Panc1 (cell line): ENCODE results near the gene MED13L. TPM values are rescaled to one million over a fixed set of nuclear protein-coding genes. Genes with fewer than 3 reads are reported as not detected.

ENCODE experiments used
- ATAC-seq: fragments of 200-7000 bp; cut with Tn5 transposase; 2 replicates; pipeline ENCODE4 v1.9.1; 2020; ENCODE audit warnings: mild to moderate bottlenecking, moderate library complexity
- BruUV-seq: library from RNA; stranded (reverse); fragments of 400-500 nt; replicated peaks from 2 replicates; lab custom pipeline; 2021; lab: Mats Ljungman, UMichigan
- CTCF ChIA-PET: fragments of 300-600 bp; sonication (Branson Sonifier 250); formaldehyde crosslinking; loops from one replicate; lab custom pipeline; 2022; ENCODE audit warnings: antibody characterized with exemption; lab: Charles Lee
- POLR2A ChIA-PET: fragments of 300-600 bp; sonication (Branson Sonifier 250); formaldehyde crosslinking; loops from one replicate; lab custom pipeline; 2022; ENCODE audit warnings: antibody characterized with exemption; lab: Charles Lee
- DNase-seq: peaks from one replicate; pipeline ENCODE4 v3.0.0-alpha.2; 2010; ENCODE audit warnings: low read depth, low spot score
- H3K27ac ChIP-seq: 2 replicates; pipeline ENCODE4 v1.5.1; 2011; ENCODE audit warnings: mild to moderate bottlenecking, low read length, inconsistent platforms
- H3K27me3 ChIP-seq: fragments of 200-500 bp; sonication (Bioruptor generic); 2 replicates; pipeline ENCODE4 v1.6.0; 2014; ENCODE audit warnings: low read length, inconsistent platforms; ENCODE audit not compliant: control insufficient read depth, insufficient read depth
- H3K36me3 ChIP-seq: fragments of 200-500 bp; sonication (Bioruptor generic); 2 replicates; pipeline ENCODE4 v1.5.1; 2014; ENCODE audit warnings: inconsistent platforms, mild to moderate bottlenecking, low read length, moderate library complexity; ENCODE audit not compliant: control insufficient read depth, insufficient read depth
- H3K4me1 ChIP-seq: 2 replicates; pipeline ENCODE4 v1.5.1; 2011; ENCODE audit warnings: inconsistent platforms, mild to moderate bottlenecking, low read length, moderate library complexity; ENCODE audit not compliant: control insufficient read depth, insufficient read depth
- H3K4me3 ChIP-seq, 2 experiments: 2 replicates each; pipeline ENCODE4 v1.5.1; 2011 to 2012; ENCODE audit warnings: low read depth in 2 of 2, low read length in 2 of 2, mild to moderate bottlenecking in 2 of 2, inconsistent platforms in 1 of 2, moderate library complexity in 1 of 2
- H3K9me3 ChIP-seq: fragments of 200-500 bp; sonication (Bioruptor generic); 2 replicates; pipeline ENCODE4 v1.5.1; 2014; ENCODE audit warnings: low read depth, mild to moderate bottlenecking, inconsistent platforms, low read length, moderate library complexity; ENCODE audit not compliant: control insufficient read depth, insufficient read depth
- CTCF ChIP-seq: fragments of 450-650 bp; IDR thresholded peaks from 2 replicates; pipeline ENCODE4 v1.5.1; 2017; ENCODE audit warnings: mild to moderate bottlenecking
- POLR2AphosphoS5 ChIP-seq: IDR thresholded peaks from 2 replicates; pipeline ENCODE4 v1.6.1; 2012; ENCODE audit warnings: mild to moderate bottlenecking, low read depth, low read length, moderate library complexity
- REST ChIP-seq, 2 experiments: IDR thresholded peaks; 2 replicates each; pipeline ENCODE4 v1.6.1; 2011 to 2012; ENCODE audit warnings: low read depth in 2 of 2, control low read depth in 1 of 2, low read length in 1 of 2, mild to moderate bottlenecking in 1 of 2, moderate library complexity in 1 of 2; ENCODE audit not compliant: insufficient read depth in 1 of 2
- SIN3A ChIP-seq: IDR thresholded peaks from 2 replicates; pipeline ENCODE4 v1.6.1; 2012; ENCODE audit warnings: low read depth, mild to moderate bottlenecking, low read length, moderate library complexity, borderline replicate concordance; ENCODE audit not compliant: insufficient read depth
- TCF7L2 ChIP-seq: IDR thresholded peaks from 2 replicates; pipeline ENCODE4 v1.6.1; 2011; ENCODE audit warnings: mild to moderate bottlenecking, low read depth, low read length, inconsistent platforms
- in situ Hi-C: cut with HindIII; loops from 2 replicates; pipeline ENCODE4 v1.10.0; 2016; ENCODE audit warnings: low sequenced_read_pairs, low pct_unique_long_range_greater_than_20kb
- intact Hi-C: fragments of 100-400 bp; cut with micrococcal nuclease; formaldehyde crosslinking; loops from one replicate; pipeline ENCODE4 v1.10.0; 2022; ENCODE audit not compliant: unreplicated experiment
- microRNA-seq: library from miRNA; unstranded; fragments of <30 nt; microRNA quantifications from one replicate; pipeline ENCODE4 v1.1.0, GENCODE V29; 2020; ENCODE audit not compliant: unreplicated experiment
- total RNA-seq: library from RNA; stranded (reverse); gene quantifications from one replicate; pipeline ENCODE4 v1.2.1, GENCODE V29; 2021; ENCODE audit not compliant: unreplicated experiment

Gene MED13L
- total RNA-seq, 1 experiment from 2014 or later, result 170 TPM

- no peaks in the 10 kb centered on the region for H3K4me1 ChIP-seq
- BruUV-seq, result no TSS peak
- no peak overlapping the region for H3K27ac ChIP-seq
- H3K9me3 ChIP-seq, result no peaks in the 10 kb centered on the region
- DNase-seq, result no peak
- intact Hi-C loops, result no loop called here
- ChIA-PET CTCF (no interaction called here), POLR2A (no interaction called here)
- H3K36me3 ChIP-seq, result no peaks in the 10 kb centered on the region
- H3K4me3 ChIP-seq, result no peak overlapping the region
- in situ Hi-C loops, result no loop called here
- no peak for ATAC-seq
- TF ChIP-seq TCF7L2, result no peak
- no peak for TF ChIP-seq SIN3A
- no peak for TF ChIP-seq REST (IDR thresholded peaks at IDR 0.05; ENCODE audit: insufficient read depth in 1 of 2, low read depth in 2 of 2, low read length in 1 of 2)
- TF ChIP-seq CTCF, result no peak
- no peak for TF ChIP-seq POLR2AphosphoS5
- no peaks in the 10 kb centered on the region; the same call in 1 of the 2 replicates for H3K27me3 ChIP-seq
Observed at GRCh38 chr12:115911360-115911759, 366.1 kb downstream of the MED13L start.

GRCh38 chr12:115910057-115910456, 367.4 kb downstream of the MED13L start:
- Histone ChIP-seq H3K4me3 (no peak overlapping the region), H3K36me3 (no peaks in the 10 kb centered on the region), H3K4me1 (no peaks in the 10 kb centered on the region), H3K27me3 (peaks cover 1% of the 10 kb centered on the region), H3K27ac (no peak overlapping the region), H3K9me3 (no peaks in the 10 kb centered on the region)
- no peak for ATAC-seq
- in situ Hi-C loops (no loop called here), intact Hi-C loops (no loop called here)
- CTCF ChIA-PET, result interaction anchor here (0.5 kb wide), 1 partner anchor 1242 kb away, joined by 4 read pairs; no protein-coding TSS in a partner anchor
- DNase-seq, result no peak
- no peak for TF ChIP-seq POLR2AphosphoS5
- no peak for TF ChIP-seq CTCF
- TF ChIP-seq TCF7L2, result no peak
- TF ChIP-seq REST (IDR thresholded peaks at IDR 0.05; ENCODE audit: insufficient read depth in 1 of 2, low read depth in 2 of 2, low read length in 1 of 2), result no peak
- no TSS peak for BruUV-seq
- POLR2A ChIA-PET, result no interaction called here

Small RNA genes lying within 50 kb of the gene (microRNA-seq; reads per million reads assigned to microRNA genes)
- not detected for gene MIR620
